ENCODE results near the gene PPM1G. TPM values are rescaled to one million over a fixed set of nuclear protein-coding genes. Genes with fewer than 3 reads are reported as not detected.
"Not testable (repeated sequence)": the region's sequence is repeated elsewhere in the genome, so short reads cannot be mapped to it uniquely, and the experiment has no call there.

PPM1G gene
- total RNA-seq, 4 donors from 2014 or later, result 40.2 to 50.3 (median 48.1) TPM

DNA sequence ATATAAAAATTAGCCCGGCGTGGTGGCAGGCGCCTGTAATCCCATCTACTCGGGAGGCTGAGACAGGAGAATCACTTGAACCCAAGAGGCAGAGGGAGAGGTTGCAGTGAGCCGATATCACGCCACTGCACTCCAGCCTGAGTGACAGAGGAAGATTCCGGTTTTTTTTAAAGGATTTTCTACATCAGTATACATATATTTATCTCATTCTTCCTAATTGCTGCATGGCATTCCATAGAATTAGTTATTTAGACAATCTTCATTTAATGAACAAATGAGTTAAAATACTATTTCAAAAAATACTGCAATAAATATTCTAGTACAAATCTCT, 54.8 kb downstream of the PPM1G start:
- intact Hi-C loops (cut with DNase I; ENCODE audit: low total_unique reads), result no loop called here
- no peak overlapping the region for H3K4me3 ChIP-seq (ENCODE audit: low read depth, poor library complexity, severe bottlenecking)
- TF ChIP-seq, protein P1, sequence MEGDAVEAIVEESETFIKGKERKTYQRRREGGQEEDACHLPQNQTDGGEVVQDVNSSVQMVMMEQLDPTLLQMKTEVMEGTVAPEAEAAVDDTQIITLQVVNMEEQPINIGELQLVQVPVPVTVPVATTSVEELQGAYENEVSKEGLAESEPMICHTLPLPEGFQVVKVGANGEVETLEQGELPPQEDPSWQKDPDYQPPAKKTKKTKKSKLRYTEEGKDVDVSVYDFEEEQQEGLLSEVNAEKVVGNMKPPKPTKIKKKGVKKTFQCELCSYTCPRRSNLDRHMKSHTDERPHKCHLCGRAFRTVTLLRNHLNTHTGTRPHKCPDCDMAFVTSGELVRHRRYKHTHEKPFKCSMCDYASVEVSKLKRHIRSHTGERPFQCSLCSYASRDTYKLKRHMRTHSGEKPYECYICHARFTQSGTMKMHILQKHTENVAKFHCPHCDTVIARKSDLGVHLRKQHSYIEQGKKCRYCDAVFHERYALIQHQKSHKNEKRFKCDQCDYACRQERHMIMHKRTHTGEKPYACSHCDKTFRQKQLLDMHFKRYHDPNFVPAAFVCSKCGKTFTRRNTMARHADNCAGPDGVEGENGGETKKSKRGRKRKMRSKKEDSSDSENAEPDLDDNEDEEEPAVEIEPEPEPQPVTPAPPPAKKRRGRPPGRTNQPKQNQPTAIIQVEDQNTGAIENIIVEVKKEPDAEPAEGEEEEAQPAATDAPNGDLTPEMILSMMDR (IDR thresholded peaks at IDR 0.05), result no peak
- TF ChIP-seq POLR2A (IDR thresholded peaks at IDR 0.05), result no peak
- DNase-seq (ENCODE audit: low spot score in 2 of 2), result no peak
- 88 to 91% methylated on average over 7 of the region's 7 CpGs for WGBS, 2 donors

- DNase-seq (ENCODE audit: low spot score in 2 of 2), result no peak
- intact Hi-C loops (cut with DNase I; ENCODE audit: low total_unique reads), result no loop called here
- H3K4me3 ChIP-seq (ENCODE audit: low read depth, poor library complexity, severe bottlenecking), result no peak overlapping the region
- 68 to 75% methylated on average over 7 of the region's 7 CpGs for WGBS, 2 donors
- TF ChIP-seq POLR2A (IDR thresholded peaks at IDR 0.05), result no peak
- TF ChIP-seq, protein P1 (IDR thresholded peaks at IDR 0.05), result no peak
These were observed 55.4 kb downstream of the PPM1G start for GRCh38 chr2:27353762-27354596.

- DNase-seq (ENCODE audit: low spot score in 2 of 2); H3K4me3 ChIP-seq (ENCODE audit: low read depth, poor library complexity, severe bottlenecking); intact Hi-C loops (cut with DNase I; ENCODE audit: low total_unique reads): not testable (repeated sequence)
- 96% methylated on average over 5 of the region's 5 CpGs for WGBS, 2 donors
These were observed 56.0 kb downstream of the PPM1G start for GRCh38 chr2:27353386-27353761.

DNA sequence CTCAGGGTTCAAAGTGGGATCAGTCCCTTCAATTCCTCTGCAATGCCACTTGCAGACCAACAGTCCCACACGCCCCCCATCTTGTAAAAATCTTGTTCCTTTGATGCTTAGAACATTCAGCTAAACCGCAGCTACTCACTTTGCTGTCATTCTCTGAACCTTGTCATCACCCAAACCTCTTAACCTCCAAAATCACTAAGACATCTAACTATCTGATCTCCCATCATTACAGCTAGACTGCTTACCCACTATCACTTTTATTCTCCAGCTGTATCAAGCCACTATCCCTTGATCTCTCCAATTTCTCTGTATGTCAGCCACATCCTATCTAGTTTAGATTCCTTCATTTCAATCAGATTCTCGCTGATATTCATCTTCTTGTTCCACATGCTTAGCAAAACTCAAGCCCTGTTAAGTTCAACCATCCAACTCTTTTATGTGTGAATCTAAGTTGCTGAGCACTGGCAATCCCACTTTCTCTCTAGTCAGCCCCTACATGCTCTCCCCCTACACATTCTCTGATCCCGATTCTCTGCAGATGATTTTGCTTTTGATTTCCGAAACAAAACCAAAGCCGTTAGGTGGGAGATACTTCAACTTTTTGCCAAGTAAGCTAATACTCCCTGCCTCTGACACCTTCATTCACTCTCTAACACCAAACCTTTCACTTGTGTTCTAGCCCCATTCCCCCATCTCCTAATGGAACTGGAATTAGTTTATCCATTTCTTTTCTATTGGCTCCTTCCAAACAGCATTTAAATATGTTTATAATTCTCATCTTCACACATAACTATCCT, 57.4 kb downstream of the PPM1G start:
- TF ChIP-seq POLR2A (IDR thresholded peaks at IDR 0.05), result no peak
- TF ChIP-seq, protein P1 (IDR thresholded peaks at IDR 0.05), result no peak
- intact Hi-C loops (cut with DNase I; ENCODE audit: low total_unique reads), result no loop called here
- 79 to 81% methylated on average over 6 of the region's 6 CpGs for WGBS, 2 donors

GRCh38 chr2:27350106-27350693, 59.2 kb downstream of the PPM1G start:
- TF ChIP-seq, protein P1 (IDR thresholded peaks at IDR 0.05), result no peak
- TF ChIP-seq POLR2A (IDR thresholded peaks at IDR 0.05), result no peak
- no peak for DNase-seq (ENCODE audit: low spot score in 2 of 2)
- intact Hi-C loops (cut with DNase I; ENCODE audit: low total_unique reads), result no loop called here
- WGBS, 2 donors, result 86 to 91% methylated on average over 7 of the region's 7 CpGs
- H3K4me3 ChIP-seq (ENCODE audit: low read depth, poor library complexity, severe bottlenecking), result no peak overlapping the region

More for the DNA sequence above, 57.4 kb downstream of the PPM1G start:
- H3K4me3 ChIP-seq (ENCODE audit: low read depth, poor library complexity, severe bottlenecking), result no peak overlapping the region
- DNase-seq (ENCODE audit: low spot score in 2 of 2), result no peak

GRCh38 chr2:27347641-27348040, 61.8 kb downstream of the PPM1G start:
- TF ChIP-seq, protein P1 (IDR thresholded peaks at IDR 0.05), result no peak
- no peak for TF ChIP-seq POLR2A (IDR thresholded peaks at IDR 0.05)
- H3K4me3 ChIP-seq (ENCODE audit: low read depth, poor library complexity, severe bottlenecking), result no peak overlapping the region
- no peak for DNase-seq (ENCODE audit: low spot score in 2 of 2)
- intact Hi-C loops (cut with DNase I; ENCODE audit: low total_unique reads), result no loop called here
- WGBS, 2 donors, result 94 to 100% methylated on average over 2 of the region's 2 CpGs
